Activated T-helper 2 cell treated with anti-CD3 and anti-CD28 coated beads, Interferon-gamma antibody, Interleukin-2, Interleukin-4, amounts not matched to agents 10 μg/mL and 5 μg/mL and 100 μg/mL, durations not matched to agents 14 hours and 24 hours and 36 hours (primary cell): ENCODE measurements around the gene PBX3. TPM values are rescaled to one million over a fixed set of nuclear protein-coding genes. Genes with fewer than 3 reads are reported as not detected.

Source experiments
- DNase-seq: peaks from one replicate; pipeline ENCODE4 v3.0.0; 2021; ENCODE audit warnings: low spot score
- H3K27ac Mint-ChIP-seq: one replicate; pipeline ENCODE4 v1.8.0; 2021; ENCODE audit warnings: mixed read lengths
- H3K27me3 Mint-ChIP-seq: one replicate; pipeline ENCODE4 v1.8.0; 2021; ENCODE audit warnings: low read depth, mixed read lengths
- H3K36me3 Mint-ChIP-seq: one replicate; pipeline ENCODE4 v1.8.0; 2021; ENCODE audit warnings: low read depth, mixed read lengths
- H3K4me1 Mint-ChIP-seq: one replicate; pipeline ENCODE4 v1.8.0; 2021; ENCODE audit warnings: low read depth, mixed read lengths
- H3K4me3 Mint-ChIP-seq: one replicate; pipeline ENCODE4 v1.8.0; 2021; ENCODE audit warnings: low read depth, mild to moderate bottlenecking, moderate library complexity, mixed read lengths
- H3K9me3 Mint-ChIP-seq: one replicate; pipeline ENCODE4 v1.8.0; 2021; ENCODE audit warnings: mixed read lengths
- intact Hi-C: fragments of 100-400 bp; cut with micrococcal nuclease; formaldehyde crosslinking; loops from one replicate; pipeline ENCODE4 v1.15.1; 2023
- total RNA-seq: library from RNA; stranded (reverse); gene quantifications from 2 replicates; pipeline ENCODE4 v1.2.3, GENCODE V29; 2022

The PBX3 gene
- total RNA-seq, 1 donor from 2014 or later = 20.6 TPM

DNA sequence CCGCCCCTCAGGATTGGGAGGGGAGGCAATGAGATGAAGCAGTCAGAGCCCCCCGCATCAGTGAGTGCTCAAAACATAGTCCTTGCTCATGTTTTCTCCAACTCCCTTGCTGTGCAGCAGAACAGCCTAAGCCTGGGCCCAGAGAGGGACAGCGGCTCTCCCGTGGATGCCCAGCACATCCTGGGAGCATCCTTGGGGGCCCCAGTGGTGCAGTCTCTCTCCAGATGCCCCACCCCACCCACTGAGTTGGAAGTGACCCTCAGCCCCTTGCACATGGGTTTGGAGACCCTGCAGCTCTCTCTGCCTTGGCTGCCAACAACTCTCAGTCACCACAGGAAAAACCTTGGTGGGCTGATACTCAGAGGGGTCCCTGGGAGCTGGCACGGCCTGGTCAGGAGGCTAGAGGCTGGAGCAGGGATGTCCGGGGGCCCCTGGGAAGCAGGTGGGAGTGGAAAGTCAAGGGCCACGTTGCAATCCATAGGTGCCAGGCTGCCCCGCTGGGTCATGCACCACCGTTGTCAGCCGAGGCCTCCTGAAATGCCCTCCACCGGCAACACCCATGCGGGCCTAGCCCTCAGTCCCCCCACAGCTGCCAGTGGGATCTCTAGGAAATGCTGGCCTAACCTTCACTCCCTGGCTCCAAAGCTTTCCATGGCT, 242.5 kb downstream of the PBX3 start:
- Mint-ChIP-seq H3K36me3 (no peaks in the 10 kb centered on the region), H3K27ac (no peak overlapping the region)

DNA sequence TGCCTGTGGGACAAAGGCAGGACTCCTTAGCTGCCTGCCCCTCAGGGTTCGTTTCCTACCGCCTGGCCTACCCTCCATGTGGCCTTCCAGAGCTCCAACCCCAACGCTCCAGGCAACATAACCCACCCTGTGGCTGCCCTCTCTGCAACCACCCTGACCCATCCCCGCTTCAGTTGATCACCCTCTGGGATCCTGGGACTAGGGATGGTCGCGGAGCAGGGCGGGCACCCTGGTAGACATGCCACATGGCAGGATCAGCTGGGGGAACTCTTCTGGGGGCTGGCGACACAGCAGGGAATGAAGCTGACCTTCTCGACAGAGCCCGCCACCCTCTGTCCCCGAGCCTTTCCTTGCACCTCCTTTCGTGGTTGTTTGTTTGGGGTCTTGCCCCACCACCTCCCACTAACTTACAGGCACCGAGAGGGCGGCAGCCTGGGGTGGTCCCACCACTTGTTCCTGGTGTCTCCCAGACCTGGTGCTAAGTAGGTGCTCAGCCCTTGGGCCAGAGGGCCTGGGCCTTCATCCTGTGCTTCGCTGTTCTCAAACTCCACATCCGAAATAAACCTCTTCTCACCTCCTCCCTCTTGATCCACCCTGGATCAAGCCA, 243.1 kb downstream of the PBX3 start:
- no peak for DNase-seq
- intact Hi-C loops = no loop called here
- Mint-ChIP-seq H3K4me1 (no peaks in the 10 kb centered on the region), H3K36me3 (no peaks in the 10 kb centered on the region), H3K9me3 (no peaks in the 10 kb centered on the region), H3K27me3 (no peaks in the 10 kb centered on the region), H3K4me3 (no peak overlapping the region), H3K27ac (no peak overlapping the region)

More for the DNA sequence above, 242.5 kb downstream of the PBX3 start:
- H3K27me3 Mint-ChIP-seq = no peaks in the 10 kb centered on the region
- no peaks in the 10 kb centered on the region for H3K4me1 Mint-ChIP-seq
- H3K4me3 Mint-ChIP-seq = no peak overlapping the region
- no peaks in the 10 kb centered on the region for H3K9me3 Mint-ChIP-seq
- DNase-seq = no peak
- intact Hi-C loops = no loop called here

DNA sequence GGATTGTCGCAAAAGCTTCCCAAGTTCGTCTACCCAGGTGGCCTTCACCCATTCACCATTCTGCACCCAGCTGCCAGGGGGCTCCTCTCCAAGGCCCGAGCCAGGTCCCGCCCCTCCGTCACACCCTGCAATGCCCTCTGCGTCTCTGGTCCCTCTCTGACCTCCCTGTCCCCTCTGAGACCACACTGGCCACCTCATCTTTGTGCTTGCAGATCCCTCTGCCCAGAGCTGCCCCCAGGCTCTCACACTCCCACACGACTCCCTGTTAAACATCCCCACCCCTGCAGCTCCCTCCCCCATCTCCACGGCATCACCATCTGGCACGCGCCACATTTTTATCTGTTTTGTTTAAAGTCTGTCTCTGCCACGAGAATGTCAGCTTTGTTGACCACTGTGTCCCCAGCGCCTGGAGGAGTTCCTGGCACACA, 243.6 kb downstream of the PBX3 start:
- H3K9me3 Mint-ChIP-seq = no peaks in the 10 kb centered on the region
- intact Hi-C loops = no loop called here
- no peak for DNase-seq
- no peaks in the 10 kb centered on the region for H3K36me3 Mint-ChIP-seq
- no peaks in the 10 kb centered on the region for H3K4me1 Mint-ChIP-seq
- no peak overlapping the region for H3K27ac Mint-ChIP-seq
- no peaks in the 10 kb centered on the region for H3K27me3 Mint-ChIP-seq
- no peak overlapping the region for H3K4me3 Mint-ChIP-seq

GRCh38 chr9:125991886-125992529, 244.8 kb downstream of the PBX3 start:
- Mint-ChIP-seq H3K27me3 (no peaks in the 10 kb centered on the region), H3K4me3 (no peak overlapping the region), H3K27ac (no peak overlapping the region), H3K36me3 (no peaks in the 10 kb centered on the region), H3K9me3 (no peaks in the 10 kb centered on the region), H3K4me1 (no peaks in the 10 kb centered on the region)
- intact Hi-C loops = no loop called here
- no peak for DNase-seq

GRCh38 chr9:125992557-125992956, 245.4 kb downstream of the PBX3 start:
- Mint-ChIP-seq H3K27ac (no peak overlapping the region), H3K9me3 (no peaks in the 10 kb centered on the region), H3K27me3 (no peaks in the 10 kb centered on the region), H3K4me1 (no peaks in the 10 kb centered on the region), H3K36me3 (no peaks in the 10 kb centered on the region), H3K4me3 (no peak overlapping the region)
- no peak for DNase-seq
- intact Hi-C loops = no loop called here

DNA sequence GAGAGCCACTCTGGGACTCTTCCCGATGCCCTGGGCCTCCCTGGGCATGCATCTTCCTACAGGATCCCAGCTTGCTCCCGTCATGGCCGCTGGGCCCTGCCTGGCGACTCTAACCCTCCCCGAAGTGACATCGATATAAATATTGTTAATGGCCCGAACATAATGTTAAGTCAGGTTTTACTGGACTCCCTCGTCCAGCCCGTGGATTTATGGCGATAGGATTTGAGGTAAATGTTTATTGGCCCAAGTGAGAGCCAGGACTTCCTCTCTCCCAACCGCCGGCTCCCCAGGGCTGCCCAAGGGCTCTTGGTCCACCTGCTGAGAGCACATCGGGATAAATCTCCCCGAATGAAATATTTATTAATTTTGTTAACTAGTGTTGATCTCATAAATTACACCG, 246.3 kb downstream of the PBX3 start:
- Mint-ChIP-seq H3K4me1 (no peaks in the 10 kb centered on the region), H3K27me3 (no peaks in the 10 kb centered on the region), H3K36me3 (no peaks in the 10 kb centered on the region), H3K9me3 (no peaks in the 10 kb centered on the region), H3K27ac (no peak overlapping the region), H3K4me3 (no peak overlapping the region)
- intact Hi-C loops = no loop called here
- DNase-seq = no peak

DNA sequence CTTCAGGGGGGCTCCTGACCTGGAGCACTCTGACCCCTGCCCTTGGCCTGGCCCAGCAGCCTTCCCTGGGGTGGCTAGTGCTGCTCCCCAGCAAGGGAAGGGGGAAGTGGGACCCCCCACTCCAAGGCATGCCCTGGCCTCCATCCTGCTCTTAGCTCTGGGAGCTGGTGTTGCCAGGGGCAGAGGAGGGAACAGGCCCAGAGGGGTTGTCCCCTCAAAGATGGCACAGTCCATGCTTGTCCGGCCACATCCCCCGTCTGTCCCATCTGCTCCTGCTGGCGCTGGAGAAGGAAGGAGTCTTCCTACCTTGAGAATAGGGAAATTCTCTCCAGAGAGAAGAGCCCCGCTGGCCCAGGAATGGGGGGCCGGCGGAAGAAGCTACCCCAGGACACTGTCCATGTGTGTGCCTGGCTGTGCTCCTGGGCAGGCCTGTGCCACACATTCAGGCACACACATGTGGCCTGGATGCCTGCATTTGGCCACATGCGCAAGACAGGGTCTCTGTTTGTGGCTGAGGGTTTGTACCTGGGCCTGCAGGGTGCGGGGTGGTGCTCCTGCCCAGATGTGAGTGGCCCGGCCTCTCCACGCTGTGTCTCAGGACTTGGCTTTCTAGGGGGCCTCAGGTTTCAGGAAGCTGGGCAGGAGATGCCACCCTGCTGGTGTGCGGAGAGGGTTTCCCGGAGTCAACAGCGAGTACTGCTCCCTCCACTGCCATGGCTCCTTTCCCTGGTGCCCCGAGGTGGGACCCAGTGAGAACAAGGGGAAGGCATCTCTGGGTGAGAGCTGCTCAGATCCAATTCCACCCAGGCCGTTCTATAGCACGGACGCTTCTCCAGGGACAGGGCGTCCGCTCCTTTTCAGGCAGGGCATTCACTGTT, 247.1 kb downstream of the PBX3 start:
- DNase-seq = no peak

GRCh38 chr9:125995006-125995405, 247.8 kb downstream of the PBX3 start:
- Mint-ChIP-seq H3K27me3 (no peaks in the 10 kb centered on the region), H3K27ac (no peak overlapping the region), H3K36me3 (no peaks in the 10 kb centered on the region), H3K4me1 (no peaks in the 10 kb centered on the region), H3K4me3 (no peak overlapping the region), H3K9me3 (no peaks in the 10 kb centered on the region)
- DNase-seq = no peak
- intact Hi-C loops = no loop called here

More for the DNA sequence above, 247.1 kb downstream of the PBX3 start:
- Mint-ChIP-seq H3K27ac (no peak overlapping the region), H3K27me3 (no peaks in the 10 kb centered on the region), H3K4me3 (no peak overlapping the region), H3K9me3 (no peaks in the 10 kb centered on the region), H3K36me3 (no peaks in the 10 kb centered on the region), H3K4me1 (no peaks in the 10 kb centered on the region)
- intact Hi-C loops = no loop called here

DNA sequence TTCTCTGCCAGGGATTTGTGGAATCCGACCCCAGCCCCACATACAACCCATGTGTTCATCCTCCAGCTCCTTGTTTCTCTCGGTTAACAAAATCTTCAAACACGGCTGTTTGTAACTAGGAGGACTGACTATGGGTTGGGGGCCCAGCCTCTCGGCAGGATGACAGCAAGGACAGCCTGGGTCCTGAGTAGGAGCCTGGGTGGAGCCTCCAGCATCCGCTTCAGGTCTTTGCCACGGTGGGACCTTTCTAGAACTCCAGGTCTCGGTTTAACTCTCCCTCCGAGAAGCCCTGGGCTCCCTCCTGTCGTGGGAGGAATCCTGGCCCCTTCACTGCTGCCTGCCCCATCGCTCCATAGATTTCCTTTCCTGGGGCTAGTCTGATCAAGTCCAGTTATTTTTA, 248.5 kb downstream of the PBX3 start:
- H3K4me3 Mint-ChIP-seq = no peak overlapping the region
- DNase-seq = no peak
- no peaks in the 10 kb centered on the region for H3K27me3 Mint-ChIP-seq
- H3K4me1 Mint-ChIP-seq = no peaks in the 10 kb centered on the region
- intact Hi-C loops = no loop called here
- no peaks in the 10 kb centered on the region for H3K9me3 Mint-ChIP-seq
- H3K36me3 Mint-ChIP-seq = no peaks in the 10 kb centered on the region
- H3K27ac Mint-ChIP-seq = no peak overlapping the region

DNA sequence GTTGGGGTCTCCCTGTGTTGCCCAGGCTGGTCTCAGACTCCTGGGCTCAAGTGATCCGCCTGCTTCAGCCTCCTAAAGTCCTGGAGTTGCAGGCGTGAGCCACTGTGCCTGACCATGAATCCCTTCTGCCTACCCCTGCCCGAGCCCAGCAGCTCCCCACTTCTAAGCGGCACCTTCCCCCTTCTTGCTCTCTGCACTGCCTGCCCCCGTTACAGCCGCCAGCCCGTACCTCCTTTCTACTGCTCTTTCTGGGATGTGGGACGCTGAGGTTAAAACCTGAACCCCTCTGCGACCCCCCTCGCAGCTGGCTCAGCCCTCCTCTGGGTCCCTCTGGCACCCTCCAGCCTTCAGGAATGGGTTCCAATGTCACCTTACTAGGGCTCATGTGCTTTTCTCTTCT, 249.6 kb downstream of the PBX3 start:
- no peaks in the 10 kb centered on the region for H3K9me3 Mint-ChIP-seq

GRCh38 chr9:125997196-125997823, 250.1 kb downstream of the PBX3 start:
- Mint-ChIP-seq H3K4me3 (no peak overlapping the region), H3K4me1 (no peaks in the 10 kb centered on the region), H3K9me3 (no peaks in the 10 kb centered on the region), H3K27ac (no peak overlapping the region), H3K36me3 (no peaks in the 10 kb centered on the region), H3K27me3 (no peaks in the 10 kb centered on the region)
- no peak for DNase-seq
- intact Hi-C loops = no loop called here

More for the DNA sequence above, 249.6 kb downstream of the PBX3 start:
- intact Hi-C loops = no loop called here
- Mint-ChIP-seq H3K36me3 (no peaks in the 10 kb centered on the region), H3K4me1 (no peaks in the 10 kb centered on the region), H3K27ac (no peak overlapping the region), H3K4me3 (no peak overlapping the region), H3K27me3 (no peaks in the 10 kb centered on the region)
- no peak for DNase-seq

DNA sequence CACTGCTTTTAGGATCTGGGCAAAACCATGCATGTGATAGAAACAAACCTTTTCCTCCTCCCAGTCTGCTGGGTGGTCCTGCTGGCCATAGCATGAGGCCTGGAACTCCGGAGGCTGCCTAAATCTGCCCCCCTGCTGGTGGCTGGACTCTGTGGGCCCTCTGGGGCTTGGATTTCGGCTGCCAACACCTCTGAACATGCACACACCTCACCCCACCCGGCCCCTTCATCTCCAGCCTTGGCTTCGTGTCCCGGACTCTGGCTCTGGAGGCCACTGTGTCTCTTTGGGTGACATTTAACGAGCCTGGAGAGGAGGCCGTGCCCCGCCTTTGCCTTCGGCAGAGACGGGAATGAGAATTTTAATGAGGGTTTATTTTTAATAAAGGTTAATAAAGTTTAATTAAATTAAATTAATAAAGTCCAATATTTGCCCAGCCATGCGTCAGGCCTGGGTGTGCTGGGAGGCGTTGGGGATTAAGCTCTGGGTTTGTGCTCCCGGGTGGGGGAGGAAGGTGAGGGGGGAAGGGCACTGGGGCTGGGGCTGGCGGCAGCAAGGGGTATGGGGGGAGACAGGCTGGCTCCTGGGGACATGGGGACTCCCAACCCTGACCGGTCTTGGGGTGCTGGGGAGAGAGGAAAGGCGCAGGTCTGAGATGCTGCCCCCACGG, 251.8 kb downstream of the PBX3 start:
- Mint-ChIP-seq H3K9me3 (no peaks in the 10 kb centered on the region), H3K4me1 (no peaks in the 10 kb centered on the region), H3K36me3 (no peaks in the 10 kb centered on the region), H3K27ac (no peak overlapping the region), H3K27me3 (no peaks in the 10 kb centered on the region), H3K4me3 (no peak overlapping the region)
- no peak for DNase-seq
- intact Hi-C loops = no loop called here
